Left forelimb (tissue), 1 donor: ENCODE measurements around the gene OR5K4.
"Not testable (repeated sequence)": the region's sequence is repeated elsewhere in the genome, so short reads cannot be mapped to it uniquely, and the experiment has no call there.

Source experiments
- DNase-seq: peaks from one replicate; pipeline ENCODE4 v3.0.0-alpha.2; 2018; ENCODE audit warnings: low spot score

Gene OR5K4

GRCh38 chr3:98371853-98372252, 18.2 kb downstream of the OR5K4 start:
- DNase-seq = no peak

- DNase-seq = no peak
These were observed 18.8 kb downstream of the OR5K4 start for GRCh38 chr3:98372445-98372844.

- no peak for DNase-seq
These were observed 23.0 kb downstream of the OR5K4 start for GRCh38 chr3:98376631-98377030.

GRCh38 chr3:98388147-98388546, 34.5 kb downstream of the OR5K4 start:
- DNase-seq = no peak

- no peak for DNase-seq
These were observed 36.7 kb downstream of the OR5K4 start, which contains the start of gene OR5K3 for GRCh38 chr3:98390366-98390765. TSS of gene OR5K3 (plus strand) at chr3:98390666. CDS start at chr3:98390666, 0 bp downstream.

- DNase-seq = no peak
These were observed 41.4 kb downstream of the OR5K4 start for GRCh38 chr3:98395101-98395500.

- not testable (repeated sequence) for DNase-seq
These were observed 42.8 kb downstream of the OR5K4 start for GRCh38 chr3:98396482-98396881.

GRCh38 chr3:98398513-98398912, 44.9 kb downstream of the OR5K4 start:
- DNase-seq = no peak

GRCh38 chr3:98402507-98402906, 48.9 kb downstream of the OR5K4 start:
- no peak for DNase-seq

- DNase-seq = no peak
These were observed 50.4 kb downstream of the OR5K4 start for GRCh38 chr3:98404010-98404409.
